HCT116 (cell line): ENCODE measurements around the gene DHCR7. TPM values are rescaled to one million over a fixed set of nuclear protein-coding genes. Genes with fewer than 3 reads are reported as not detected.

ENCODE experiments used
- ATAC-seq: fragments of 200-7000 bp; cut with Tn5 transposase; 2 replicates; pipeline ENCODE4 v1.9.1; 2020; ENCODE audit warnings: mild to moderate bottlenecking, moderate library complexity
- BruUV-seq: library from RNA; stranded (reverse); fragments of 400-500 nt; replicated peaks from 2 replicates; lab custom pipeline; 2021; lab: Mats Ljungman, UMichigan
- CTCF ChIA-PET: fragments of 300-600 bp; sonication (Branson Sonifier 250); formaldehyde crosslinking; loops from one replicate; lab custom pipeline; 2021; ENCODE audit warnings: antibody characterized with exemption; lab: Charles Lee
- POLR2A ChIA-PET: fragments of 300-600, 350-600 bp; sonication (Branson Sonifier 250); formaldehyde crosslinking; loops from one replicate; lab custom pipeline; 2021; ENCODE audit warnings: antibody characterized with exemption; lab: Charles Lee
- RAD21 ChIA-PET, 2 experiments: fragments of 300-600 bp; sonication (Branson Sonifier 250); formaldehyde crosslinking; loops; one replicate each; lab custom pipeline; 2023; ENCODE audit warnings: low total read pairs in 2 of 2; ENCODE audit not compliant: uncharacterized antibody in 2 of 2, unreplicated experiment in 2 of 2, low non-redundant PET in 1 of 2; lab: Charles Lee
- DNase-seq: peaks from one replicate; pipeline ENCODE4 v3.0.0-alpha.2; 2010; ENCODE audit warnings: low read depth, low spot score
- H2AFZ ChIP-seq: fragments of 200-600 bp; shearing (Covaris generic), sonication (generic); 2 replicates; pipeline ENCODE4 v1.6.1; 2017; ENCODE audit warnings: low read depth, mixed run types, mixed read lengths, antibody characterized with exemption, low read length; ENCODE audit not compliant: poor library complexity, severe bottlenecking
- H3K27ac ChIP-seq: 2 replicates; pipeline ENCODE4 v1.5.1; 2012; ENCODE audit warnings: low read depth, low read length
- H3K27me3 ChIP-seq: fragments of 200-600 bp; sonication (generic); 2 replicates; pipeline ENCODE4 v1.6.1; 2016; ENCODE audit warnings: mixed run types, low read length, mixed read lengths; ENCODE audit not compliant: insufficient read depth
- H3K36me3 ChIP-seq, 2 experiments: fragments of 200-500 bp in 1 of 2; fragments of 200-600 bp in 1 of 2; sonication (Bioruptor generic) in 1 of 2; sonication (generic) in 1 of 2; 2 replicates each; pipeline versions ENCODE4 v1.5.1 to v1.6.1; 2014 to 2016; ENCODE audit warnings: low read length in 2 of 2, inconsistent platforms in 1 of 2, mixed read lengths in 1 of 2, mixed run types in 1 of 2; ENCODE audit not compliant: insufficient read depth in 2 of 2, control insufficient read depth in 1 of 2
- H3K4me1 ChIP-seq, 2 experiments: fragments of 200-600 bp in 1 of 2; sonication (generic) in 1 of 2; 2 replicates each; pipeline versions ENCODE4 v1.5.1 to v1.6.1; 2012 to 2017; ENCODE audit warnings: low read length in 2 of 2, inconsistent platforms in 1 of 2, mild to moderate bottlenecking in 1 of 2, mixed read lengths in 1 of 2, mixed run types in 1 of 2, moderate library complexity in 1 of 2; ENCODE audit not compliant: insufficient read depth in 2 of 2, control insufficient read depth in 1 of 2
- H3K4me2 ChIP-seq: fragments of 200-600 bp; sonication (generic); 2 replicates; pipeline ENCODE4 v1.6.1; 2017; ENCODE audit warnings: mixed run types, low read length, mixed read lengths
- H3K4me3 ChIP-seq, 2 experiments: fragments of 200-600 bp in 1 of 2; sonication (generic) in 1 of 2; replicated peaks in 1 of 2; 2 replicates each; pipeline ENCODE4 v1.5.1; 2011 to 2016; ENCODE audit warnings: low read length in 2 of 2, control low read depth in 1 of 2, low read depth in 1 of 2, mild to moderate bottlenecking in 1 of 2, mixed read lengths in 1 of 2, mixed run types in 1 of 2
- H3K79me2 ChIP-seq: fragments of 200-600 bp; sonication (generic); 2 replicates; pipeline ENCODE4 v1.6.1; 2017; ENCODE audit warnings: mild to moderate bottlenecking, mixed run types, low read length, moderate library complexity, mixed read lengths; ENCODE audit not compliant: insufficient read depth
- H3K9ac ChIP-seq: fragments of 200-600 bp; sonication (generic); 2 replicates; pipeline ENCODE4 v1.6.1; 2016; ENCODE audit warnings: low read length, mixed read lengths
- H3K9me2 ChIP-seq: fragments of 200-600 bp; sonication (generic), shearing (Covaris generic); 2 replicates; pipeline ENCODE4 v1.6.1; 2017; ENCODE audit warnings: mixed run types, mild to moderate bottlenecking, moderate library complexity; ENCODE audit not compliant: insufficient read depth
- H3K9me3 ChIP-seq, 2 experiments: fragments of 200-500 bp in 1 of 2; fragments of 200-600 bp in 1 of 2; sonication (Bioruptor generic) in 1 of 2; sonication (generic) in 1 of 2; 2 replicates each; pipeline ENCODE4 v1.6.1; 2014 to 2017; ENCODE audit warnings: low read length in 2 of 2, mixed read lengths in 2 of 2, inconsistent platforms in 1 of 2, low read depth in 1 of 2, mild to moderate bottlenecking in 1 of 2, mixed run types in 1 of 2, moderate library complexity in 1 of 2; ENCODE audit not compliant: control insufficient read depth in 1 of 2, insufficient read depth in 1 of 2
- H4K20me1 ChIP-seq: fragments of 200-600 bp; sonication (generic), shearing (Covaris generic); 2 replicates; pipeline ENCODE4 v1.6.1; 2017; ENCODE audit warnings: mixed run types, mild to moderate bottlenecking, moderate library complexity; ENCODE audit not compliant: insufficient read depth
- CBX3 ChIP-seq: IDR thresholded peaks from 2 replicates; pipeline ENCODE4 v1.6.1; 2012; ENCODE audit warnings: low read depth
- CEBPB ChIP-seq: IDR thresholded peaks from 2 replicates; pipeline ENCODE4 v1.6.1; 2012; ENCODE audit warnings: low read depth
- ELF1 ChIP-seq: IDR thresholded peaks from 2 replicates; pipeline ENCODE4 v1.6.1; 2012; ENCODE audit warnings: low read depth, borderline replicate concordance
- EZH2phosphoT487 ChIP-seq: fragments of 200-600 bp; IDR thresholded peaks from 2 replicates; pipeline ENCODE4 v1.6.1; 2018; ENCODE audit warnings: antibody characterized with exemption, borderline replicate concordance
- FOSL1 ChIP-seq: IDR thresholded peaks from 2 replicates; pipeline ENCODE4 v1.6.1; 2012; ENCODE audit warnings: low read depth
- JUND ChIP-seq: IDR thresholded peaks from 2 replicates; pipeline ENCODE4 v1.6.1; 2012
- POLR2A ChIP-seq: IDR thresholded peaks from 2 replicates; pipeline ENCODE4 v1.7.0; 2011; ENCODE audit warnings: borderline replicate concordance; ENCODE audit not compliant: insufficient read depth, insufficient read length; ENCODE audit errors: extremely low read depth
- POLR2AphosphoS5 ChIP-seq: IDR thresholded peaks from 2 replicates; pipeline ENCODE4 v1.6.1; 2011; ENCODE audit warnings: mild to moderate bottlenecking, low read depth, low read length, moderate library complexity
- SIN3A ChIP-seq: IDR thresholded peaks from 2 replicates; pipeline ENCODE4 v1.6.1; 2012; ENCODE audit warnings: low read depth
- SP1 ChIP-seq: IDR thresholded peaks from 2 replicates; pipeline ENCODE4 v1.6.1; 2012; ENCODE audit warnings: low read depth
- SRF ChIP-seq: IDR thresholded peaks from 2 replicates; pipeline ENCODE4 v1.6.1; 2012; ENCODE audit warnings: low read depth
- TCF7L2 ChIP-seq: IDR thresholded peaks from 2 replicates; pipeline ENCODE4 v1.7.0; 2011; ENCODE audit warnings: borderline replicate concordance, inconsistent platforms; ENCODE audit not compliant: insufficient read depth, insufficient read length; ENCODE audit errors: extremely low read depth
- YY1 ChIP-seq: IDR thresholded peaks from 2 replicates; pipeline ENCODE4 v1.6.1; 2011; ENCODE audit warnings: low read length, low read depth, moderate library complexity, mild to moderate bottlenecking; ENCODE audit not compliant: insufficient replicate concordance; ENCODE audit errors: extremely low read depth
- ZFX ChIP-seq: fragments of 450-650 bp; IDR thresholded peaks from 2 replicates; pipeline ENCODE4 v1.6.1; 2017
- ZNF274 ChIP-seq: fragments of 200-500 bp; sonication (Bioruptor generic); IDR thresholded peaks from 2 replicates; pipeline ENCODE4 v1.6.1; 2014; ENCODE audit warnings: mild to moderate bottlenecking, low read depth, low read length, inconsistent platforms
- intact Hi-C: fragments of 100-400 bp; cut with micrococcal nuclease; formaldehyde crosslinking; loops from 2 replicates; pipeline ENCODE4 v1.10.0; 2022
- total RNA-seq: library from RNA; stranded (reverse); gene quantifications from one replicate; pipeline ENCODE4 v1.2.1, GENCODE V29; 2021; ENCODE audit not compliant: unreplicated experiment
- TF ChIP-seq, protein P1 (sequence below): IDR thresholded peaks from 2 replicates; pipeline ENCODE4 v1.6.1; 2011; ENCODE audit warnings: mild to moderate bottlenecking, low read length, moderate library complexity; ENCODE audit not compliant: insufficient replicate concordance; ENCODE audit errors: extremely low read depth
- TF ChIP-seq, protein P2 (sequence below): IDR thresholded peaks from 2 replicates; pipeline ENCODE4 v1.6.1; 2012
- TF ChIP-seq, protein P3 (sequence below): IDR thresholded peaks from 2 replicates; pipeline ENCODE4 v1.6.1; 2012
- TF ChIP-seq, protein P4 (sequence below), 3 experiments: fragments of 200-600 bp in 1 of 3; sonication (generic) in 1 of 3; IDR thresholded peaks in 2 of 3; conservative IDR thresholded peaks in 1 of 3; 2 replicates each; pipeline ENCODE4 v1.5.1; 2012 to 2017; ENCODE audit warnings: low read depth in 2 of 3, low read length in 2 of 3, antibody characterized with exemption in 1 of 3, borderline replicate concordance in 1 of 3, control low read depth in 1 of 3, mild to moderate bottlenecking in 1 of 3, mixed read lengths in 1 of 3, mixed run types in 1 of 3, moderate library complexity in 1 of 3; ENCODE audit not compliant: insufficient read depth in 1 of 3

The DHCR7 gene
- total RNA-seq, 1 experiment from 2014 or later = 115 TPM

DNA sequence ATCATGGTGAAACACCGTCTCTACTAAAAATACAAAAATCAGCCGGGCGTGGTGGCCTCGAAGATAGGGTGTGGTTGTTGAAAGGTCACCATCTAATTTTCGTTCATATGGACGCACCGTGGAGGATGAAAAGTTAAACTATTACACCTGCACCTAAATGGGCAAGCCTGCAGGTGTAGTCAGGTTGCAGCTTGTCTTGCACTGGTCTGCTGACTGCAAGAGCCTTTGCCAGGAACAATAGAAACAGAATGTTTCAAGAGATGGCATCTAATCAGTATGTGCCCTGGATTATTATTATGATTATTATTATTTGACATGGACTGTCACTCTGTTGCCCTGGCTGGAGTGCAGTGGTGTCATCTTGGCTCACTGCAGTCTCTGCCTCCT is 5.7 kb upstream of the DHCR7 start:
- Histone ChIP-seq H3K4me1 (peaks cover 7 to 21% of the 10 kb centered on the region in 2 experiments; a peak in 2 of 4 replicates), H3K79me2 (peaks cover 41% of the 10 kb centered on the region)
- TF ChIP-seq, protein P1, sequence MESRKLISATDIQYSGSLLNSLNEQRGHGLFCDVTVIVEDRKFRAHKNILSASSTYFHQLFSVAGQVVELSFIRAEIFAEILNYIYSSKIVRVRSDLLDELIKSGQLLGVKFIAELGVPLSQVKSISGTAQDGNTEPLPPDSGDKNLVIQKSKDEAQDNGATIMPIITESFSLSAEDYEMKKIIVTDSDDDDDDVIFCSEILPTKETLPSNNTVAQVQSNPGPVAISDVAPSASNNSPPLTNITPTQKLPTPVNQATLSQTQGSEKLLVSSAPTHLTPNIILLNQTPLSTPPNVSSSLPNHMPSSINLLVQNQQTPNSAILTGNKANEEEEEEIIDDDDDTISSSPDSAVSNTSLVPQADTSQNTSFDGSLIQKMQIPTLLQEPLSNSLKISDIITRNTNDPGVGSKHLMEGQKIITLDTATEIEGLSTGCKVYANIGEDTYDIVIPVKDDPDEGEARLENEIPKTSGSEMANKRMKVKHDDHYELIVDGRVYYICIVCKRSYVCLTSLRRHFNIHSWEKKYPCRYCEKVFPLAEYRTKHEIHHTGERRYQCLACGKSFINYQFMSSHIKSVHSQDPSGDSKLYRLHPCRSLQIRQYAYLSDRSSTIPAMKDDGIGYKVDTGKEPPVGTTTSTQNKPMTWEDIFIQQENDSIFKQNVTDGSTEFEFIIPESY = no peak
- TF ChIP-seq TCF7L2 (no peak), EZH2phosphoT487 (no peak), CEBPB (no peak), FOSL1 (no peak), YY1 (no peak), ELF1 (no peak), ZFX (no peak), POLR2A (no peak), SIN3A (no peak), SP1 (no peak), CBX3 (no peak), SRF (no peak), ZNF274 (no peak), POLR2AphosphoS5 (no peak), JUND (no peak)
- TF ChIP-seq, protein P2, sequence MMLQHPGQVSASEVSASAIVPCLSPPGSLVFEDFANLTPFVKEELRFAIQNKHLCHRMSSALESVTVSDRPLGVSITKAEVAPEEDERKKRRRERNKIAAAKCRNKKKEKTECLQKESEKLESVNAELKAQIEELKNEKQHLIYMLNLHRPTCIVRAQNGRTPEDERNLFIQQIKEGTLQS = no peak
- TF ChIP-seq, protein P3, sequence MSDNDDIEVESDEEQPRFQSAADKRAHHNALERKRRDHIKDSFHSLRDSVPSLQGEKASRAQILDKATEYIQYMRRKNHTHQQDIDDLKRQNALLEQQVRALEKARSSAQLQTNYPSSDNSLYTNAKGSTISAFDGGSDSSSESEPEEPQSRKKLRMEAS = no peak
- TF ChIP-seq, protein P4, sequence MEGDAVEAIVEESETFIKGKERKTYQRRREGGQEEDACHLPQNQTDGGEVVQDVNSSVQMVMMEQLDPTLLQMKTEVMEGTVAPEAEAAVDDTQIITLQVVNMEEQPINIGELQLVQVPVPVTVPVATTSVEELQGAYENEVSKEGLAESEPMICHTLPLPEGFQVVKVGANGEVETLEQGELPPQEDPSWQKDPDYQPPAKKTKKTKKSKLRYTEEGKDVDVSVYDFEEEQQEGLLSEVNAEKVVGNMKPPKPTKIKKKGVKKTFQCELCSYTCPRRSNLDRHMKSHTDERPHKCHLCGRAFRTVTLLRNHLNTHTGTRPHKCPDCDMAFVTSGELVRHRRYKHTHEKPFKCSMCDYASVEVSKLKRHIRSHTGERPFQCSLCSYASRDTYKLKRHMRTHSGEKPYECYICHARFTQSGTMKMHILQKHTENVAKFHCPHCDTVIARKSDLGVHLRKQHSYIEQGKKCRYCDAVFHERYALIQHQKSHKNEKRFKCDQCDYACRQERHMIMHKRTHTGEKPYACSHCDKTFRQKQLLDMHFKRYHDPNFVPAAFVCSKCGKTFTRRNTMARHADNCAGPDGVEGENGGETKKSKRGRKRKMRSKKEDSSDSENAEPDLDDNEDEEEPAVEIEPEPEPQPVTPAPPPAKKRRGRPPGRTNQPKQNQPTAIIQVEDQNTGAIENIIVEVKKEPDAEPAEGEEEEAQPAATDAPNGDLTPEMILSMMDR (IDR thresholded peaks at IDR 0.05 in 2 of 3, conservative IDR thresholded peaks at IDR 0.05 in 1 of 3; ENCODE audit: borderline replicate concordance in 1 of 3, insufficient read depth in 1 of 3, low read depth in 2 of 3, low read length in 2 of 3) = no peak
- TF ChIP-seq, all 23 proteins: peak for 0
- BruUV-seq = no TSS peak
- no peaks in the 10 kb centered on the region for H3K9me3 ChIP-seq
- H4K20me1 ChIP-seq = peaks cover 3% of the 10 kb centered on the region; the same call in 1 of the 2 replicates
- ChIA-PET RAD21 (no interaction called here), CTCF (no interaction called here), POLR2A (no interaction called here)
- ATAC-seq = no peak
- H3K27me3 ChIP-seq = no peaks in the 10 kb centered on the region
- H3K4me3 ChIP-seq = peak overlapping the region; percentile 93 to 99
- H3K9ac ChIP-seq = peak overlapping the region; percentile 92
- peak overlapping the region; percentile 50 for H3K27ac ChIP-seq
- intact Hi-C loops = no loop called here
- no peak overlapping the region for H2AFZ ChIP-seq
- peak overlapping the region; percentile 88 for H3K4me2 ChIP-seq
- H3K9me2 ChIP-seq = no peaks in the 10 kb centered on the region
- DNase-seq = no peak
- H3K36me3 ChIP-seq = peaks cover 21 to 30% of the 10 kb centered on the region in 2 experiments; a peak in 3 of 4 replicates
